BLaER1 treated with 17β-estradiol and CSF1 and Interleukin-3, amounts not matched to agents 10 nM and 100 nM (cell line): ENCODE measurements around the gene FARP1.

ENCODE experiments used
- H3K27ac ChIP-seq, 11 experiments: shearing (Covaris generic); formaldehyde crosslinking; 2 replicates each; pipeline ENCODE4 v1.8.1; 2022
- H3K27me3 ChIP-seq, 11 experiments: shearing (Covaris generic); formaldehyde crosslinking; 2 replicates each; pipeline ENCODE4 v1.8.1; 2022
- H3K36me3 ChIP-seq, 11 experiments: shearing (Covaris generic); formaldehyde crosslinking; 2 replicates each; pipeline ENCODE4 v1.8.1; 2022
- H3K4me1 ChIP-seq, 10 experiments: shearing (Covaris generic); formaldehyde crosslinking; 2 replicates each; pipeline ENCODE4 v1.8.1; 2022
- H3K4me2 ChIP-seq, 11 experiments: shearing (Covaris generic); formaldehyde crosslinking; 2 replicates each; pipeline ENCODE4 v1.8.1; 2022
- H3K4me3 ChIP-seq, 10 experiments: shearing (Covaris generic); formaldehyde crosslinking; 2 replicates each; pipeline ENCODE4 v1.8.1; 2022
- H3K9ac ChIP-seq, 11 experiments: shearing (Covaris generic); formaldehyde crosslinking; 2 replicates each; pipeline ENCODE4 v1.8.1; 2022
- H3K9me3 ChIP-seq, 11 experiments: shearing (Covaris generic); formaldehyde crosslinking; replicated peaks in 1 of 11; 2 replicates each; pipeline ENCODE4 v1.8.1; 2022
- H4K20me1 ChIP-seq, 11 experiments: shearing (Covaris generic); formaldehyde crosslinking; 2 replicates each; pipeline ENCODE4 v1.8.1; 2022
- Cebpa-rat ChIP-seq, 11 experiments: shearing (Covaris generic); IDR thresholded peaks; 2 replicates each; pipeline ENCODE4 v1.8.1; 2022

The FARP1 gene

GRCh38 chr13:98452851-98453843, 310.3 kb downstream of the FARP1 start:
- TF ChIP-seq Cebpa-rat (IDR thresholded peaks at IDR 0.05), result no peak

GRCh38 chr13:98454389-98454881, 311.5 kb downstream of the FARP1 start:
- Histone ChIP-seq H3K27ac (no peak overlapping the region), H3K9me3 (no peaks in the 10 kb centered on the region), H3K36me3 (peaks cover 88 to 100% (median 97%) of the 10 kb centered on the region in 11 experiments), H3K4me1 (peaks cover 4 to 33% (median 27%) of the 10 kb centered on the region in 10 experiments; a peak in 18 of 20 replicates), H3K9ac (no peak overlapping the region), H3K27me3 (no peaks in the 10 kb centered on the region), H3K4me3 (no peak overlapping the region), H3K4me2 (no peak overlapping the region), H4K20me1 (peaks cover 80 to 100% (median 98%) of the 10 kb centered on the region in 11 experiments; a peak in 21 of 22 replicates)
- TF ChIP-seq Cebpa-rat (IDR thresholded peaks at IDR 0.05), result no peak

More at GRCh38 chr13:98452851-98453843, 310.3 kb downstream of the FARP1 start:
- Histone ChIP-seq H3K4me1 (peaks cover 14 to 46% (median 40%) of the 10 kb centered on the region in 10 experiments), H3K9ac (no peak overlapping the region), H4K20me1 (peaks cover 80 to 100% (median 97%) of the 10 kb centered on the region in 11 experiments; a peak in 21 of 22 replicates), H3K9me3 (no peaks in the 10 kb centered on the region), H3K36me3 (peaks cover 83 to 100% (median 91%) of the 10 kb centered on the region in 11 experiments), H3K4me2 (no peak overlapping the region), H3K4me3 (no peak overlapping the region), H3K27me3 (no peaks in the 10 kb centered on the region), H3K27ac (no peak overlapping the region)

GRCh38 chr13:98456413-98456845, 313.5 kb downstream of the FARP1 start:
- Histone ChIP-seq H3K4me3 (no peak overlapping the region), H3K4me1 (peaks cover 0 to 13% (median 8%) of the 10 kb centered on the region in 10 experiments; a peak in 17 of 20 replicates), H3K9me3 (no peaks in the 10 kb centered on the region), H3K27ac (no peak overlapping the region), H3K36me3 (peaks cover 98 to 100% (median 100%) of the 10 kb centered on the region in 11 experiments), H3K4me2 (no peak overlapping the region), H3K27me3 (no peaks in the 10 kb centered on the region), H3K9ac (no peak overlapping the region), H4K20me1 (peaks cover 79 to 100% (median 98%) of the 10 kb centered on the region in 11 experiments; a peak in 21 of 22 replicates)
- TF ChIP-seq Cebpa-rat (IDR thresholded peaks at IDR 0.05), result no peak

GRCh38 chr13:98457053-98457452, 314.2 kb downstream of the FARP1 start:
- Histone ChIP-seq H3K36me3 (peaks cover 98 to 100% (median 100%) of the 10 kb centered on the region in 11 experiments), H3K4me3 (no peak overlapping the region), H3K4me1 (peaks cover 0 to 13% (median 8%) of the 10 kb centered on the region in 10 experiments; a peak in 14 of 20 replicates), H4K20me1 (peaks cover 79 to 100% (median 98%) of the 10 kb centered on the region in 11 experiments; a peak in 21 of 22 replicates), H3K9ac (no peak overlapping the region), H3K27me3 (no peaks in the 10 kb centered on the region), H3K27ac (no peak overlapping the region), H3K4me2 (no peak overlapping the region), H3K9me3 (no peaks in the 10 kb centered on the region)
- TF ChIP-seq Cebpa-rat (IDR thresholded peaks at IDR 0.05), result no peak

- no peak overlapping the region for H3K4me2 ChIP-seq
- peaks cover 98 to 100% (median 100%) of the 10 kb centered on the region in 11 experiments for H3K36me3 ChIP-seq
- TF ChIP-seq Cebpa-rat (IDR thresholded peaks at IDR 0.05), result no peak
- no peak overlapping the region for H3K27ac ChIP-seq
- peaks cover 84 to 100% (median 99%) of the 10 kb centered on the region in 11 experiments for H4K20me1 ChIP-seq
- no peak overlapping the region for H3K9ac ChIP-seq
- no peak overlapping the region for H3K4me3 ChIP-seq
- H3K9me3 ChIP-seq, result no peaks in the 10 kb centered on the region
- H3K27me3 ChIP-seq, result no peaks in the 10 kb centered on the region
- H3K4me1 ChIP-seq, result peaks cover 0 to 26% (median 20%) of the 10 kb centered on the region in 10 experiments; a peak in 13 of 20 replicates
Observed at GRCh38 chr13:98458431-98458830, 315.5 kb downstream of the FARP1 start.

- peaks cover 0 to 27% (median 21%) of the 10 kb centered on the region in 10 experiments; a peak in 13 of 20 replicates for H3K4me1 ChIP-seq
- H3K9ac ChIP-seq, result no peak overlapping the region
- peaks cover 83 to 99% (median 97%) of the 10 kb centered on the region in 11 experiments for H4K20me1 ChIP-seq
- peaks cover 97 to 100% (median 99%) of the 10 kb centered on the region in 11 experiments for H3K36me3 ChIP-seq
- H3K9me3 ChIP-seq, result no peaks in the 10 kb centered on the region
- H3K4me2 ChIP-seq, result no peak overlapping the region
- no peaks in the 10 kb centered on the region for H3K27me3 ChIP-seq
- no peak for TF ChIP-seq Cebpa-rat (IDR thresholded peaks at IDR 0.05)
- H3K4me3 ChIP-seq, result no peak overlapping the region
- H3K27ac ChIP-seq, result no peak overlapping the region
Observed at GRCh38 chr13:98459171-98459681, 316.3 kb downstream of the FARP1 start.

GRCh38 chr13:98459721-98460370, 317.0 kb downstream of the FARP1 start:
- H3K36me3 ChIP-seq, result peaks cover 95 to 100% (median 99%) of the 10 kb centered on the region in 11 experiments
- TF ChIP-seq Cebpa-rat (IDR thresholded peaks at IDR 0.05), result no peak

GRCh38 chr13:98460516-98460915, 317.6 kb downstream of the FARP1 start:
- Histone ChIP-seq H3K4me2 (no peak overlapping the region), H3K9me3 (no peaks in the 10 kb centered on the region), H3K9ac (no peak overlapping the region), H3K27me3 (no peaks in the 10 kb centered on the region), H3K36me3 (peaks cover 95 to 100% (median 99%) of the 10 kb centered on the region in 11 experiments), H4K20me1 (peaks cover 79 to 98% (median 94%) of the 10 kb centered on the region in 11 experiments), H3K4me3 (no peak overlapping the region), H3K4me1 (peaks cover 0 to 27% (median 21%) of the 10 kb centered on the region in 10 experiments; a peak in 13 of 20 replicates), H3K27ac (no peak overlapping the region)
- TF ChIP-seq Cebpa-rat (IDR thresholded peaks at IDR 0.05), result no peak

More at GRCh38 chr13:98459721-98460370, 317.0 kb downstream of the FARP1 start:
- H3K4me2 ChIP-seq, result no peak overlapping the region
- H3K9me3 ChIP-seq, result no peaks in the 10 kb centered on the region
- H3K9ac ChIP-seq, result no peak overlapping the region
- H3K27ac ChIP-seq, result no peak overlapping the region
- H3K27me3 ChIP-seq, result no peaks in the 10 kb centered on the region
- H3K4me1 ChIP-seq, result peaks cover 0 to 27% (median 21%) of the 10 kb centered on the region in 10 experiments; a peak in 13 of 20 replicates
- no peak overlapping the region for H3K4me3 ChIP-seq
- H4K20me1 ChIP-seq, result peaks cover 78 to 98% (median 94%) of the 10 kb centered on the region in 11 experiments
